ENCODE data around the gene PSMB10. TPM values are rescaled to one million over a fixed set of nuclear protein-coding genes. Genes with fewer than 3 reads are reported as not detected.
"Not testable (repeated sequence)": the region's sequence is repeated elsewhere in the genome, so short reads cannot be mapped to it uniquely, and the experiment has no call there.

Gene PSMB10
- total RNA-seq: 10 to 100 TPM; 30.4 to 31.8 TPM
- long read RNA-seq, donor 1, transcript PSMB10-201 (8 exons, 1,218 nt): major isoform, 7 of 9 reads
- long read RNA-seq, donor 1, partial matches to known transcripts: 0 of 9 reads
- long read RNA-seq, donor 1, other reads (novel, unspliced or antisense): 0 of 9 reads
- long read RNA-seq, donor 2, transcript PSMB10-201 (8 exons, 1,218 nt): major isoform, 29 of 36 reads
- long read RNA-seq, donor 2, partial matches to known transcripts: 3 of 36 reads
- long read RNA-seq, donor 2, other reads (novel, unspliced or antisense): 2 of 36 reads

DNA sequence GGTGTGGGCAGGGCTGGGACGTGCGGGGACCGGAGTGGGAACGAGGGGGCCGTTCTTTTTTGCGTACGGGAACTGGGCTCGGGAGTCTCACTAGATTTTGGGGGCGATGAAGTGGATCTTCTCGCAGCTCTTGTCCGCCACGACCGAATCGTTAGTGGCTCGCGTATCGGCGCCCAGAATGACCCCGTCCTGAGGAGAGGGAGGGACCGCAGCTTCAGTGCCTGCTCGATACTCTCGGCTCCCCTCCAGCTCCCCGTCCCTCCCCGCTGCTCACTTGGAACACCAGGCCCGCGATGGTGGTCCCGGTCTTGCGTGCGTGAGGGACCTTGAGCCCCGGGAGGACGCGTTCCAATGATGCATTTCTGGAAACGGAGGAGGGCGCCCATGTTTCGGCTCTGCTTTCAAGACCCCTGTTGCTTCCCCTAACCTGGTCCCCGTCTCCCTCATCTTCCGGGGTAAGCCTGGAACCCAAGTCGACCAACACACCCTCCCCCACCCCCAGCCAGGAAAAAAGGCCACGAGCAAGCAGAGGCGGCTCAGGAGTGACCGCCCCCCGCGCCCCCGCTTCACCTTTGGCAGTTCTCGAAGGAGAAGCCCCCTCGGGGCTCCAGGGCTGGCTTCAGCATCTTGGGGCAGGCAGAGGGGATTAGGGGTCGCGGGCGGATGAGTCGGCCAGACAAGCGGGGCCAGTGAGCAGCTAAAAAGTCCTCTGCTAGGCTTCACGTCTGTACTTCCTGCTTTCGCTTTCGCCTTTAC is at the start of gene PSMB10:
PSMB10 (minus strand) TSS at position 727 of the 756 bp plus-strand sequence; CDS start at position 626, 101 bp downstream.
- no peak for DNase-seq (ENCODE audit: low spot score)
- intact Hi-C loops (cut with DNase I): no loop called here

DNA sequence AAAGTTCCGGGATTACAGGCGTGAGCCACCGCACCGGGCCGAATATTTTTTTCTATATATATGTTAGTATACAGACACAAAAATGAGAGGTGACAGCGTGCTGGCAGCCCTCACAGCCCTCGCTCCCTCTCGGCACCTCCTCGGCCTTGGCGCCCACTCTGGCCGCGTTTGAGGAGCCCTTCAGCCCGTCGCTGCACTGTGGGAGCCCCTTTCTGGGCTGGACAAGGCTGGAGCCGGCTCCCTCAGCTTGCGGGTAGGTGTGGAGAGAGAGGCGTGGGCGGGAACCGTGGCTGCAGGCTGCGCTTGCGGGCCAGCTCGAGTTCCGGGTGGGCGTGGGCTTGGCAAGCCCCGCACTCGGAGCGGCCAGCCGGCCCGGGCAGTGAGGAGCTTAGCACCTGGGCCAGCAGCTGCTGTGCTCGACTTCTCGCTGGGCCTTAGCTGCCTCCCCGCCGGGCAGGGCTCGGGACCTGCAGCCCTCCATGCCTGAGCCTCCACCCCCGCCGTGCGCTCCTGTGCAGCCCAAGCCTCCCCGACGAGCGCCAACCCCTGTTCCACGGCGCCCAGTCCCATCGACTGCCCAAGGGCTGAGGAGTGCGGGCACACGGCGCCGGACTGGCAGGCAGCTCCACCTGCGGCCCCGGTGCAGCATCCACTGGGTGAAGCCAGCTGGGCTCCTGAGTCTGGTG is 45.5 kb upstream of the PSMB10 start:
- intact Hi-C loops (cut with DNase I): no loop called here
- no peak for DNase-seq (ENCODE audit: low spot score)

DNA sequence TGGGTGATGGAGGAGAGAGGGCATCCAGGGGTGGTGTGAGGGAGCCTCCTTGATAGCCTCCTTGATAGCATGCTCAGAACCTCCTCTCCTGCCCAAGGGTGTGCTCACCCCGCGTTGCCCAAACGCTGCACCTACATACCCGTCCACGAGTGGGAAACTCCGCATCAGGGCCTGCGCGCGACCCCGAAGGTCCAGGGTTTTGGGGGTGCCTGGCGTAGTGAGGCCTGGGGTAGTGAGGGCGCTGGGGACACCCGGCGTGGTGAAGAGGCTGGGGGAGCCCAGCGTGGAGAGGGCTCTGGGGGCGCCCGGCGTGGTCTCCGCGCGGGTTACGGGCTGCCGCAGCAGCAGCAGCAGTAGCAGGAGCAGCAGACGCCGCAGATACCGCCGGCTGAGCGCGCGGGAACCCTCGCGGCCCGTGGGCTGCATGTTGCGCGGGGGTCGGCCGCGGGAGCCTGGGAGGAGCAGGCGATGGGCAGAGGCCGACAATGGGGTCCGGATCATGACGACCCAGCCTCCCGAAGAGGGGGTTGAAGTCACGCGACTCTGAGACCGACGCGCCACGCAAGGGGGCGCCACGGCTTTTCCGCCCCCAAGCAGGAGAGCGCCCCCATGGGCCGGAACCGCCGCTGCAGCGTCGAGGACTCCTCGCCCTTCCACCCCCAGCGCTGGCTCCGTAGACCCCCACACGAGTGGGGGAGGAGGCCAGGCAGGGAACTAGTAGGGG is 43.5 kb upstream of the PSMB10 start, which contains the start of gene DPEP3:
DPEP3 (minus strand) TSS at position 545 of the 724 bp plus-strand sequence; CDS start at position 426, 119 bp downstream.
- intact Hi-C loops (cut with DNase I): no loop called here
- DNase-seq (ENCODE audit: low spot score): no peak

DNA sequence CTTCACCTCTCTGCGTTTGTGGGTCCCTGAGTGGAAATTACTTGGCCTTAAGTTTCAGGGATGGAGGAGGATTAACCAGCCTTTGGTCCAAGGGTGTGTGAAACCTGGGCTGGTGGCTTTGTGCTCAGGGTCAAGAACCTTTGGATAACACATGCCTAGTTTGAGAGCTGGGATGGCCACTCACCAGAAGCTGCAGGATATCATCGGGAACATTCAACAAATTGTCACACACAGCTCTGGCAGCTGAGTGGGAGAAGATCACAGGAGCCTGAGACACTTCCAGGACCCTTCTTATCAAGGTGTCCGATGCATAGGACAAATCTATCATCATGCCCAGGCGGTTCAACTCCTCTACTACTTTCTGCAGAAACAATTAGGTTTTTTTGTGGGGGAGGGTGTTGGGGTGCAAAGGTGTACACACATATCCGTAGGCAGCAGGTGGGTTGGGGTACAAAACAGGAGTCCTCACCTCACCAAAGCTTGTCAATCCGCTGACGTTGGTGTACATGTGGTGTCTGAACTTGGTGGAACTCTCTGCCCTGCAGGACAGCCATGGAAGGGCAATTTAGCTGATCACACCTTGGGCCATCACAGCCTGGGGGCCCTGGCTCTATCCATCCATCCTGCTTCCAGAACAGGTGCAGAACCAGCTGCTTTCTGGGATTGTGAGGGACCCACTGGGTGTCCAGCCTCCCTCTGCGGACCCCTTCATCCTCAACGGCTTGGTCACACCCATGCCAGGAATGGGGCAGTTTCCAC is 41.0 kb upstream of the PSMB10 start:
- intact Hi-C loops (cut with DNase I): no loop called here

GRCh38 chr16:67977005-67977404 is 40.4 kb upstream of the PSMB10 start:
- DNase-seq (ENCODE audit: low spot score): no peak
- intact Hi-C loops (cut with DNase I): no loop called here

More for the DNA sequence above, 41.0 kb upstream of the PSMB10 start:
- DNase-seq (ENCODE audit: low spot score): no peak

- intact Hi-C loops (cut with DNase I): no loop called here
- DNase-seq (ENCODE audit: low spot score): no peak
Observed at GRCh38 chr16:67976205-67976604, 39.6 kb upstream of the PSMB10 start.

- intact Hi-C loops (cut with DNase I): no loop called here
- DNase-seq (ENCODE audit: low spot score): no peak
Observed at GRCh38 chr16:67975321-67976105, 38.9 kb upstream of the PSMB10 start.

DNA sequence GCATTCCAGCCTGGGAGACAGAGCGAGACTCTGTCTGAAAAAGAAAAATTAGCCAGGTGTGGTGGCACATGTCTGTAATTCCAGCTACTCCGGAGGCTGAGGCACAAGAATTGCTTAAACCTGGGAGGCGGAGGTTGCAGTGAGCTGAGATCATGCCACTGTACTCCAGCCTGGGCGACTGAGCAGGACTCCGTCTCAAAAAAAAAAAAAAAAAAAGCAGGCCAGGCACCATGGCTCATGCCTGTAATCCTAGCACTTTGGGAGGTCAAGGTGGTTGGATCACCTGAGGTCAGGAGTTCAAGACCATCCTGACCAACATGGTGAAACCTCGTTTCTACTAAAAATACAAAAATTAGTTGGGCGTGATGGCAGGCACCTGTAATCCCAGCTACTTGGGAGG is 35.6 kb upstream of the PSMB10 start:
- DNase-seq (ENCODE audit: low spot score); intact Hi-C loops (cut with DNase I): not testable (repeated sequence)

DNA sequence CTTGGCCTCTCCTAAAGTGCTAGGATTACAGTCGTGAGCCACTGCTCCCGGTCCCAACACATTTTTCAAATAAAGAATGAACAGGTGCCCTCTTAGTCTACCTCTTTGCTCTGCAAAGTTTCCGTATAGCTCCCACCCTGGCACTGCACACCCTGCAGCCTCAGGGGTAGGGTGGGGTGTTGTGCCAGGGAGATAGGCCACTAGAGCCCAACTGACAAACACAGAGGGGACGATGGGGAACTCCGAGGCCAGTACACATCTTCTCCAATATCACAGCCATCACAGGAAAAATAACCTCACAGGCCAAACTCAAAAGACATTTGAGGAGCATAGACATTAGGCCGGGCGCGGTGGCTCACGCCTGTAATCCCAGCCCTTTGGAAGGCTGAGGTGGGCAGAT is 34.5 kb upstream of the PSMB10 start:
- DNase-seq (ENCODE audit: low spot score): no peak
- intact Hi-C loops (cut with DNase I): no loop called here

GRCh38 chr16:67969254-67970039 is 32.8 kb upstream of the PSMB10 start:
- no peak for DNase-seq (ENCODE audit: low spot score)
- intact Hi-C loops (cut with DNase I): no loop called here

DNA sequence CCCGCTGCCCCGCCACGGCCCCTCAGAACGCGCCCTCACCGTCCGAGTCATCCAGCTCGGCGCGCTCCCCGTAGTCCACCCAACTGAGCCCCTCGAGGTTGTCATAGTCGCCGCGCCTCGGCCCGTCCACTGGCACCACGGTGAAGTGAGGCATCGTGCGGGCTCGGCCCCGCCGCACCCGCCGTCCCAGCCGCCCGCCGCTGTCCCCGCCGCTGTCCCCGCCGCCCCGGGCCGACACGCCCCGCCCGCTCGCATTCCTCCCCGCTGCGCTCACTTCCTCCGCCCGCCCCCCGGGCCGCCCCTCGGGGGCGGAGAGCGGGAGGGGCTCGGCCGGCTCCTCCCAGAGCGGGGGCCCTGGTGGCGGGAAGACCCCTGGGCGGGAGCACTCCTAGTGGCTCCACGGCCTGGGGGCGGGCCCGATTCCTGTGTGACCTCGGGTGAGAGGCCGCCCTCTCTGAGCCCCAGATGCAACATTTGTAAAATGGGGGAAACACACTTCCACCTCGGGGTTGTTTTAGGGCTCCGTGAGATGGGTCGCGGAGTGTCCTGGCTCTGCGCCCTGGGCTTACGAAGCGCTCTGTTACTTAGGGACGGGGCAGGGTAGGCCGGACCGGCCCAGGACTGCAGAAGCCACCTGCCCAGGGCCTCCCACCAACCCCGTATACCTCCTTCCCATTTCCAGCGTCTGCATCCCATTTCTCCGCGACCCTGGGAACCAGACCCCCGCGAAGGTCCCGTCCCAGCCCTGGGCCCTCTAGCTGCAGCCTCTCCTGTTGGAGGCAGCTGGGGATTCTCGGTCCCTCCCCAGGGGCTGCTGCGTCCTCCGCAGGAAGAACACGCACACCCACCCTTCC is 32.0 kb upstream of the PSMB10 start, which contains the start of gene SLC12A4:
SLC12A4 (minus strand) TSS at position 238 of the 854 bp plus-strand sequence; CDS start at position 154, 84 bp downstream.
- DNase-seq (ENCODE audit: low spot score): peak; percentile 96
- intact Hi-C loops (cut with DNase I): no loop called here

DNA sequence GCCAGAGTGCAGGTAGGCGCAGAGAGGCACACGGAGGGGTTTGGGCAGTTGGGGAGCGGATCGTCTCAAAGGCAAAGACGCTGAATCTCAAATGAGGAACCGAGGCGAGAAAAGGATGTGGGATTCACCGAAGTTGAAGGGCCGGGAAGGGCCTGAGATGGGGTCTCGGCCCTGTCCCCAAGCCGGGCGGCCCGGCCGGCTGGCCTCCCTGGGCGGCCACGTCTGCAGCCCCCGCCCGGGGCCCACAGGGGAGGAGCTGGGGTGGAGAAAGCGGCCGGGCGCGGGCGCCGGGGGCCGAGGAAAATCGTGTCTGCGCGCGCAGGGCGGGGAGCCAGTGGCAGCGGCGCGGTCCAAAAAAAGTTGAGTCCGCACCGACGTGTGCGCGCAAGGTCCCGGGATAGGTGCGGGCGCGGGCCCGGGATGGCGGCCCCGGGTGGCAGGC is 31.3 kb upstream of the PSMB10 start:
- no peak for DNase-seq (ENCODE audit: low spot score)
- intact Hi-C loops (cut with DNase I): no loop called here

DNA sequence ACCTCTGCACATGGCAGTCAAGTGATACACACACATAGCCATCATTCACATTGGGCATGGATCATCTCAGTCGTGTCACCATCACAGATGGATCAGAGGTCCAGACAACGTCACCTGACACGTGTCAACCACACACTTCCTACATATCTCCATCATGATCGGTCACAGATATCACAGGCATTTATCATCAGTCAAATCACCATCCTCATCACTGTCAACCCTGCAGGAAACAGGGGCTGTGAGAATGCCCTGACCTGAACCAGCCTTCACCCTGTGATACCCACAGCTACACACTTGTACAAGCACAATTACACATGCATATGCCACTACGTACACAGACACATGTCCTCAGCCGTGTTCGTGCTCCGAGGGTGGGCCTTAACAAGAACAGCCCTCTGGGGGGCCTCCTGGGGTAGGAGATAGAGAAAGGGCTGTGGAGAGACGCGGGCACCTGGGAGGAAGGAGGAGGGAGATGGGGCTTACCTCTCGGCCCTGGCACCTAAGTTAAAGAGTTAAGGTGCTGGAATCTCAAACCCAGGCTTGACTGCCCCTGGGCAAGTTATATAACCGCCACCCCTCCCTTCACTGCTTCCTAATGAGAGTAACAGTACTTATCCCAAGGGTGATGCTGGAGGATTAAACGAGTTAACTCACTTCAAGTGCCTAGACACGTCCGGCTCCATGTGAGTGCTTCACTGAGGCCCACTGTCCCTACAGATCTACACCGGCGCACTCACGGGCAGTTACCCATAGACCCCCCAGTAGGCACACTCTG is 30.7 kb upstream of the PSMB10 start:
- DNase-seq (ENCODE audit: low spot score): no peak
- intact Hi-C loops (cut with DNase I): no loop called here

DNA sequence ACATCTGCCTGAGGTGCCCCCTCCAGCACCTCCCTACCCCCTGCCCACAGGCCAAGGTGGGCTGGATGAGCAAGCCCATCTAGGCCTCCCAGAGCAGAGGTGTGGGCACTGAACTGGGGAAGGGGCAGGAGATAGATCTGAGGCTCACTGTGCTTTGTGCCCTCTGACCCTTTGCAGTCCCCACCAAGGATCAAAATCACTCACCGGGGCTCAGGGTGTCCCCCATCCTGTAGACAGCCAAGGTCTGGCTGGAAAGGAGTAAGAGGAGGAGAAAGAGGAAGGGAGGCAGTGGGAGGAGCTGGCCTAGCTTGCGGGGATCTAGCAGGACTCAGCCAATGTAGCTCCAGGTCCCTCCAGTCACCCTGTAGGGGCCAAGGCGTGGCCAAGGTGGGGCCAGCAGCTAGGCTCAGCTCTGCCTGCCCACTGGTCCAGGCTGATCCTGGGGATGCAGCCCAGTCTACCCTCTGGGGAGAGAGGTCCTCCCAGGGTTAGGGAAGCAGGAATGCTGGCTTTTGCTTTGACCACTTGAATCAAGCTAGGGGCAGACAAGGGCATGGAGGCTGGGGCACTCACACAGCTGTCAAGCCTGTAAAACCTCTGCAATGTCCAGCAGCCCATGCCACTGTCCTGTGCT is 30.0 kb upstream of the PSMB10 start:
- no peak for DNase-seq (ENCODE audit: low spot score)
- intact Hi-C loops (cut with DNase I): no loop called here
